Fibroblast of the aortic adventitia (primary cell): ENCODE measurements around the gene KCNJ5. TPM values are rescaled to one million over a fixed set of nuclear protein-coding genes. Genes with fewer than 3 reads are reported as not detected.

Experiments
- DNase-seq: peaks from one replicate; pipeline ENCODE4 v3.0.0-alpha.2; 2010; ENCODE audit warnings: low read depth
- H3K4me3 ChIP-seq: 2 replicates; pipeline ENCODE4 v1.5.1; 2011; ENCODE audit warnings: low read depth, mild to moderate bottlenecking, control low read depth, low read length, moderate library complexity
- total RNA-seq: library from RNA; depleted of rRNA; stranded (reverse); fragments of >200 nt; gene quantifications from 2 replicates; pipeline ENCODE4 v1.2.3, GENCODE V29; 2012; ENCODE audit warnings: low replicate concordance
- TF ChIP-seq, protein P1 (sequence below): IDR thresholded peaks from 2 replicates; pipeline ENCODE4 v1.5.1; 2011; ENCODE audit warnings: mild to moderate bottlenecking, low read length, control low read depth, inconsistent platforms; ENCODE audit not compliant: insufficient read depth

The KCNJ5 gene
- total RNA-seq, 1 donor: 0.09 TPM

DNA sequence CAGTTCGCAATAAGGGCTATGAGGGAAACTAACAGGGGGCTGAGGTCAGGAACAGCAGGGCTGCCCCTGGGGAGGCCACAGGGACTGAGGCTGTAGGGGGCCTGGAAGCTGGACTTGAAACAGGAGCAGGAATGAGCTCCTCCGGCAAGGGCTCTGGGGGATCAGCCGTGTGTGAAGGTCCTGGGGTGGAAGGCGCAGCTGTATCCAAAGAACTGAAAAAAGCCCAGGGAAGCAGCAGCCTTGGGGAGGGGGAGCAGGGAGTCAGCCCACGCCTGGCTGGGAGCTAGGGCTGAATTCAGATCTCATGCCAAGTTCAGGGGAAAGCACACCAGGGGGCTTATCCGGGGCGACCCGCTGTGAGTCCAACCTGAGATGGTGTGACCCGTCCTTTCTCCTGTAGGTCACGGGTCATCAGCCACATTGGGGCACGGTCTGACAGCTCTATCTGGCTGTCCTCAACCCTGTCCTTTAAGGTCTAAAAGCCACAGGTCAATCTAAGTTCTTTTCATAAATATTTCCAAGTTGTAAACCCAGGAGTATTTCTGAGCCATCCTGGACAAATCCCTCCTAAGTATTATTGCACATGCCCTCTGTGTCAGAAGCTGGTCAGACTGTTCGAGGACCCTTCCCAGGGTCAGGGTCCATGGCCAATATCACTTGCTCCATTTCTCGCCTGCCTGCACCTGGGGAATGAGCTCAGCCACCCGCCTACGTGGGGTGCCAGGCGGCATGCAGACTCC is 33.5 kb downstream of the KCNJ5 start:
- TF ChIP-seq, protein P1, sequence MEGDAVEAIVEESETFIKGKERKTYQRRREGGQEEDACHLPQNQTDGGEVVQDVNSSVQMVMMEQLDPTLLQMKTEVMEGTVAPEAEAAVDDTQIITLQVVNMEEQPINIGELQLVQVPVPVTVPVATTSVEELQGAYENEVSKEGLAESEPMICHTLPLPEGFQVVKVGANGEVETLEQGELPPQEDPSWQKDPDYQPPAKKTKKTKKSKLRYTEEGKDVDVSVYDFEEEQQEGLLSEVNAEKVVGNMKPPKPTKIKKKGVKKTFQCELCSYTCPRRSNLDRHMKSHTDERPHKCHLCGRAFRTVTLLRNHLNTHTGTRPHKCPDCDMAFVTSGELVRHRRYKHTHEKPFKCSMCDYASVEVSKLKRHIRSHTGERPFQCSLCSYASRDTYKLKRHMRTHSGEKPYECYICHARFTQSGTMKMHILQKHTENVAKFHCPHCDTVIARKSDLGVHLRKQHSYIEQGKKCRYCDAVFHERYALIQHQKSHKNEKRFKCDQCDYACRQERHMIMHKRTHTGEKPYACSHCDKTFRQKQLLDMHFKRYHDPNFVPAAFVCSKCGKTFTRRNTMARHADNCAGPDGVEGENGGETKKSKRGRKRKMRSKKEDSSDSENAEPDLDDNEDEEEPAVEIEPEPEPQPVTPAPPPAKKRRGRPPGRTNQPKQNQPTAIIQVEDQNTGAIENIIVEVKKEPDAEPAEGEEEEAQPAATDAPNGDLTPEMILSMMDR: no peak
- no peak overlapping the region for H3K4me3 ChIP-seq
- DNase-seq: no peak

DNA sequence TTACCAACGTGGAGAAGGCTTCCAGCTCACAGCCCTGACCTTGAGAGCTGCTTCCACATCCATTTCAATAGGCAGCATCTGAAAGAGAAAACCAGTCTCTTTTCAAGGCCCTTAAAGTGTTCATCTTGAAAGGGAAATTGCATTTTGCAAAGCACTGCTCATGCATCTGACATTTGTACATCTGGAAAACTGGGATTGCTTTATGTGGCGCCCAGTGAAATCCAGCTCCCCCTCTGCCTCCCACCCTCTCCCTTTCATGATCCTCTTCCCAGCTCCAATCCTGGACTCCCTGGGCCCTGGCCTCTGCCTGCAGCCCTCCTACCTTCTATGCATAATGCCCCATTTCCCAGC is 34.1 kb downstream of the KCNJ5 start:
- DNase-seq: no peak
- TF ChIP-seq, protein P1: no peak
- no peak overlapping the region for H3K4me3 ChIP-seq

- H3K4me3 ChIP-seq: no peak overlapping the region
- TF ChIP-seq, protein P1: no peak
- no peak for DNase-seq
These were observed 34.8 kb downstream of the KCNJ5 start for GRCh38 chr11:128926000-128926399.

- DNase-seq: no peak
- H3K4me3 ChIP-seq: no peak overlapping the region
- TF ChIP-seq, protein P1: no peak
These were observed 35.4 kb downstream of the KCNJ5 start for GRCh38 chr11:128926437-128927107.

GRCh38 chr11:128927108-128927461 is 35.9 kb downstream of the KCNJ5 start:
- TF ChIP-seq, protein P1: no peak
- no peak for DNase-seq
- no peak overlapping the region for H3K4me3 ChIP-seq

- TF ChIP-seq, protein P1: no peak
- DNase-seq: no peak
- H3K4me3 ChIP-seq: no peak overlapping the region
These were observed 36.7 kb downstream of the KCNJ5 start for GRCh38 chr11:128927683-128928336.
